ENCODE data around the gene RPP40.
"Not testable (repeated sequence)": the region's sequence is repeated elsewhere in the genome, so short reads cannot be mapped to it uniquely, and the experiment has no call there.

The RPP40 gene, protein sequence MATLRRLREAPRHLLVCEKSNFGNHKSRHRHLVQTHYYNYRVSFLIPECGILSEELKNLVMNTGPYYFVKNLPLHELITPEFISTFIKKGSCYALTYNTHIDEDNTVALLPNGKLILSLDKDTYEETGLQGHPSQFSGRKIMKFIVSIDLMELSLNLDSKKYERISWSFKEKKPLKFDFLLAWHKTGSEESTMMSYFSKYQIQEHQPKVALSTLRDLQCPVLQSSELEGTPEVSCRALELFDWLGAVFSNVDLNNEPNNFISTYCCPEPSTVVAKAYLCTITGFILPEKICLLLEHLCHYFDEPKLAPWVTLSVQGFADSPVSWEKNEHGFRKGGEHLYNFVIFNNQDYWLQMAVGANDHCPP

GRCh38 chr6:5003604-5004372, at the start of gene RPP40:
Gene RPP40 (minus strand): TSS chr6:5004037. CDS start chr6:5004002, 35 bp downstream.
- peak; percentile 99 for DNase-seq

GRCh38 chr6:5053038-5053437, 49.2 kb upstream of the RPP40 start:
- no peak for DNase-seq

- DNase-seq, result no peak
These were observed 47.6 kb upstream of the RPP40 start for GRCh38 chr6:5051394-5051793.

DNA sequence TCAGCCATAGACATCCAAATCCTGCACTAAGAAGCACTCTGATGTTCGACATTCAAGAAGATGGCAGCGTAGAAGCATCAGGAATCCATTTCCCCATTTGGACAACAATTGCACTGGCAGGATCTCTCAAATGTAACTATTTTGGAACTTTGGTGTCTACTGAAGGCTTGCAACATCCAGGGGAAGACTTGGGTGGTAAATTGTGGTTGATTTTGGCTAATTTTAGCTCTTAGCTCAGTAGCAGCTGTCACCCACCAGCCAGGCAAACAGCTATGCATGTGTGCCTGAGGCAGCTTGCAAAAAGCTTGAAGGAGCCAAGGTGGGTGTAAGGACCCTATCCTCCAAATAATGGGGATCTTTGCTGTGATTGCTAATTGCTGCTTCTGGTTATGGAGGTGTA, 46.2 kb upstream of the RPP40 start:
- DNase-seq, result no peak

- no peak for DNase-seq
These were observed 42.6 kb upstream of the RPP40 start for GRCh38 chr6:5046430-5046829.

GRCh38 chr6:5045416-5045815, 41.6 kb upstream of the RPP40 start:
- no peak for DNase-seq

DNA sequence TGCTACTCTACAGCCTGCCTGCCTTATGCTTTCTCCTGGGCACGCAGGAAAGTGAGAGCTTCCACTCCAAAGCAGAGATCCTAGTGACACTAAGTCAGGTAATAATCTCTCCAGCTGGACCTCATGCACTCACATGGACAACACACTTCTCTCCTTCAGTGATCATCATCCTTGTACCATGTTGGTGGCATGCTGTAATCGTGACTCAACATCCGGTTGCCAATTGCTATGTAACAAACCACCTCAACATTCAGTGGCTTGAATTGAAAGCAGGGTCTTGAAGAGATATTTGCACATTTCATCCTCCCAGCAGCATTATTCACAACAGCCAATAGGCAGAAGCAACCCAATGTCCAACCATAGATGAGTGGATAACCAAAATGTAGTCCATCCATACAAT, 41.0 kb upstream of the RPP40 start:
- no peak for DNase-seq

GRCh38 chr6:5042436-5042835, 38.6 kb upstream of the RPP40 start:
- DNase-seq, result no peak

- DNase-seq, result no peak
These were observed 38.1 kb upstream of the RPP40 start for GRCh38 chr6:5041955-5042354.

- DNase-seq, result peak; percentile 92
These were observed 32.4 kb upstream of the RPP40 start for GRCh38 chr6:5036269-5036668.

DNA sequence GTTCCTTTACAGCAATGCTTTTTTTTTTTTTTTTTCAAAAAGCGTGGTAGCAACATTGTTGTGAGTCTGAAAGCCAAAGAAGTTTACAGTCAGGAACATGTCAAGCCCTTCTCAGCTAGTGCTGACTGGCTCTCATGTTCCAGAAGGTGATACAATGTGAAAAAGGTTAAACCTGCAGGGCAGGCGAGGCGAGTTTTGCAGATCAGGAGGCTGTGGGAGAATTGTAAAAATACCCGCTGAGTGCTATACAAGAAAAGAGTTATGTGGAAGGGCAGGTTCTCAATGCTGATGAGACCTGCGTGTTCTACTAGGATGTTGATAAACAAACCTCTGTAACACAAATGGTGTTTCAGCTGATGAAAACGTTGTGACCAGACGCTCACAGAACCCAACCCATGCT, 30.9 kb upstream of the RPP40 start:
- DNase-seq, result peak; percentile 81

DNA sequence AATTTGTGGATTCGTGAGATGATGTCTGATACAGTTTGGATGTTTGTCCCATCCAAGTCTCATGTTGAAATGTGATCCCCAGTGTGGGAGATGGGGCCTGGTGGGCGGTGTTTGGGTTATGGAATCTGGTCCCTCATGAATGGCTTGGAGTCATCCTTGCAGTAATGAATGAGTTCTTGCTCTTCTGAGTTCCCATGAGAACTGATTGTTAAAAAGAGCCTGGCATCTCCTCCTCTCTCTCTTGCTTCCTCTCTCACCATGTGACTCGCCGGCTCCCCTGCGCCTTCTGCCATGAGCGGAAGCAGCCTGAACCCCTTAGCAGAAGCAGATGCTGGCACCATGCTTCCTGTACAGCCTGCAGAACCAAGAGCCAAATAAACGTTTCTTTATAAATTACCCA, 30.5 kb upstream of the RPP40 start:
- no peak for DNase-seq

DNA sequence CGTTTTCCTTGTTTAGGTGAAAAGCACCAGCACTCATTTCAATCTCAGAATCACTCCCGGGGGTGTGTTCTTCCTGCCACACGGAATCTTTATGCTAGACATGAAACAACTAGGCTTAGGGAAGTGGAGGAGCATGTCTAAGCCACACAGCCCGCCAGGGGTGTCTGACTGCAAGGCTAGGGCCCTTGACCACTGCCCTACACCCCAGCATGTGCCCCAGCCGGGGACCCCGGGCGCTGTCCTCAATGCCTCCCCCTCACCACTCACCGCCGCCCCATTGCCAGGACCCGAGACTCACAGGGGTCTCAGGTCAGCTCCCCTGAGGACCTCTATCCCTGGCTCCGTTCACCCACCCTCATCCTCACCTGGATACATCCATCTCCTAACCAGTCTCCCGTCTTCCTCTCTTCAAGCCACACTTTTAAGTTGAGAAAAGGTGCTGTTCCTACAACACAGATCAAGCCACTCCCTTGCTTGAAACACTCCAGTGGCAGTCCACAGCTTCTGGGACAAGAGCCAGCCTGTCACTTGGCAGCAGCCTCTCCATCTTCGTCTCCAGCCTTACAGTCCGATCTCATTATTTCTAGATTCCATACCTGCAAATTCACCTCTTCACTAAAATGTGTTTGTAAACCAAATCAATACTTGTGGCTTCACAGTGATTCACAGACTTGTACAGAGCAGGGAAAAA, 29.5 kb upstream of the RPP40 start:
- not testable (repeated sequence) for DNase-seq

DNA sequence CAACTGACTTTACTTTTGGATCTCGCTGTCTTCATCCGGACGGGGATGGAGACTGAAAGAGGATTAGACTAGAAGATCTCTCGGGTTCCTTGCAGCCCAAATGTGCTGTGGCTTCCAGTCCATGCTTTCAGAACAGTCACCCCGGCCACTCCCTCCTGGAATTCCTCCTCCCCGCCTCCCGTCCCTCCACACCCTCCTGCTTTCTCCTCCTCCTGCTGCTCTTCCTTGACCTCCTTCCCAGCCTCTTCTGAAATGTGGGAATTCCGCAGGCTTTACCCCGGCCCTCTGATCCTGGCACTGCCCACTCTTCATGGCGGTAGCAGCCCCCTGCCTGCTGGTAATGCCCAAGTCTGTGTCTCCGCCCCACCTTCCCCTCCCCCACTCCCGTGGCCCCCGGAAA, 28.9 kb upstream of the RPP40 start:
- DNase-seq, result peak; percentile 86

DNA sequence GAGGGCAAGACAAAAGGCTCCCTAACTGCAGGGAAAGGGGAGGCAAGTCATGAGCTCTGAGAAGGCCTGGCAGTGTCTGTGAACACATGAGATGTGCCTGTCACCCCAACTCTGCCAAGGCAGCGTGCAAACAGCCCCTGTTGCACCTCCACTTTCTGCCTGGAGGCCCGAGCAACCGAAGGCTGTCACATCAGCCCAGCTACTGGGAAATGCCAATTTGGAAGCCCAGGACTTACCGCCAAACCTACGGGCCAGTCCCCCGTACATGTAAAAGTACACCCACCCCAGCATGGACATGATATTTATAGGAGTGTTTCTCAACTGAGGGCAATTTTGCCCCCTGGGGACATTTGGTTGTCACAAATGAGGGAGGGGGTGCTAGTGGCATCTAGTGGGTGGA, 27.3 kb upstream of the RPP40 start:
- DNase-seq, result no peak

DNA sequence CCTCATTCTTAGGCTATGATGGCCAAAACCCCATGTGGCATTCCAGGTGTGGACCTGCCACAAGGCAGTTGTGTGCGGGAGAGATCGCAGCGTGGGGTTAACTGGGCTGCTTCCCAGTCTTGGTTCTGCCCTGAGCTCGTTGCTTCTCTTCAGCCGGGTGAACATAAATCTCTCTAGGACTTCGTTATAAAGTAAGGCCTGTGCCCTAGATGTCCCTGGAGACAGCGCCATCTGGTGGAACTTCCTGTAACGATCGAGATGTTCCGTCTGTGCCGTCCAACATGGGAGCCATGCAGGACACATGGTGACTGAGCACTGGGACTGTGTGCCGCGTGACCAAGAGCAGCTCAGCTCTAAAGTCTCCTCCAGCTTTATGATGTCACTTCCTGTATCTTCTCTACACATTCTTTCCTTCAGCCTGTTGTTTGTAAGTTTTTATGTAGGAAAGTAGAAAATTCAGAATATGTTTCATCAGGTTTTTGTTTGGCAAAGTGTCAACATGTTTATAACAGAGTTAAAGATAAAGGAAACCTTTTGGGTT, 26.8 kb upstream of the RPP40 start:
- DNase-seq, result peak; percentile 93

DNA sequence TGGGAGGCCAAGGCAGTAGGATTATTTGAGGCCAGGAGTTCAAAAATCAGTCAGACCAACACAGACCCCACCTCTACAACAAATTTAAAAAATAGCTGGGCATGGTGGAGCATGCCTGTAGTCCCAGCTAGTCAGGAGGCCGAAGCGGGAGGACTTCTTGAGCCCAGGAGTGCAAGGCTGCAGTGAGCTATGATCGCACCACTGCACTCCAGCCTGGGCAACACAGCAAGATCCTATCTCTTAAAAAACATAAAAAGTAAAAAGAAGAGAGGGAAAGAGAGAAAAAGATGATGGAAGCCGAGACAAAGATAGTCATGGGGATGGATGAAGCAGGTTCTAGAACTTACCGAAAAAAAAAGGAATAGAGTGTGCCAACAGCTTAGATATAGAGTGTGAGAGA, 25.8 kb upstream of the RPP40 start:
- no peak for DNase-seq

DNA sequence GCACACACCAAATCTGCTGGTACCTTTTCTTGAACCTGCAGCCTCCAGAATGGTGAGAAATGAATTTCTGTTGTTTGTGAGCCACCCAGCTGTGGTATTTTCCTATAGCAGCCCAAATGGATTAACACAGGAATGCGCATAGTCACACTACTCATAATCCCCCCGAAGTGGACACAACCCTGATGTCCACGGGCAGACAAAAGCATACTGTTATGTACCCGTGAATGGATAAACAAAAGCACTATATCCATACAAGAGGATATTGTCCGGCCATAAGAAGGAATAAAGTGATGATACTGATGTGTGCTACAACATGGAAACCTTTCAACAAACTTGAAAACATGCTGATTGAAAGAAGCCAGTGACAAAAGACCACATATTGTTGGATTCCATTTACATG, 25.1 kb upstream of the RPP40 start:
- DNase-seq, result no peak

DNA sequence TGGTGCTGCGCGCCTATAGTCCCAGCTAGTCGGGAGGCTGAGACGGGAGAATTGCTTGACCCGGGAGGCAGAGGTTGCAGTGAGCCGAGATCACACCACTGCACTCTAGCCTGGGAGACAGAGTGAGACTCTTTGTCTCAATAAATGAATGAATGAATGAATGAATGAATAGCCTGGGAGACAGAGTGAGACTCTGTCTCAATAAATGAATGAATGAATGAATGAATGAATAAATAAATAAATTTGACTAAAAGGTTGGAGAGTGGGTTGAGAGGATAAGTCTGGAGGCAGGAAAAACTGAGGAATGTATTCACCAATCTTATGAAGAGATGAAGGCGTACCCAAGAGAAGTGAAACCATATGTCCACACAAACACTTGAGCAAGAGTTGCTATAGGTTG, 24.5 kb upstream of the RPP40 start:
- no peak for DNase-seq

- DNase-seq, result peak; percentile 85
These were observed 22.3 kb upstream of the RPP40 start for GRCh38 chr6:5025911-5026819.

GRCh38 chr6:5023923-5024322, 20.1 kb upstream of the RPP40 start:
- no peak for DNase-seq

DNA sequence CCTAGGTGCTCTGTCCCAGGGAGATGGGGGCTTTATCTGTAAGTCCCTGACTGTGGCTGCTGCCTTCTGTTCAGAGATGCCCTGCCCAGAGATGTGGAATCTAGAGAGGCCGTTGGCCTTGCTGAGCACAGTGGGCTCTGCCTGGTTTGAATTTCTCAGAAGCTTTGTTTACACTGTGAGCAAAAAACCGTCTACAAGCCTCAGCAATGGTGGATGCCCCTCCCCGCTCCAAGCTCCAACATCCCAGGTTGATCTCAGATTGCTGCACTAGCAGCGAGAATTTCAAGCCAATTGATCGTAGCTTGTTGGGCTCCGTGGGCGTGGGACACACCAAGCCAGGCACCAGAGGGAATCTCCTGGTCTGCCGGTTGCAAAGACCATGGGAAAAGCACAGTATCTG, 16.3 kb upstream of the RPP40 start:
- no peak for DNase-seq
